Measurements from ENCODE around the gene WDTC1.
"Not testable (repeated sequence)": the region's sequence is repeated elsewhere in the genome, so short reads cannot be mapped to it uniquely, and the experiment has no call there.

The WDTC1 gene

GRCh38 chr1:27253596-27253995 is 19.2 kb downstream of the WDTC1 start:
- no peak for DNase-seq

GRCh38 chr1:27255136-27255535 is 20.7 kb downstream of the WDTC1 start:
- DNase-seq: no peak

- DNase-seq: no peak
Measured at GRCh38 chr1:27257155-27257554, 22.7 kb downstream of the WDTC1 start.

- DNase-seq: no peak
Measured at GRCh38 chr1:27258598-27258997, 24.2 kb downstream of the WDTC1 start.

- DNase-seq: no peak
Measured at GRCh38 chr1:27267153-27267552, 32.7 kb downstream of the WDTC1 start.

- DNase-seq: no peak
Measured at GRCh38 chr1:27269276-27269675, 34.8 kb downstream of the WDTC1 start.

GRCh38 chr1:27274204-27274603 is 39.8 kb downstream of the WDTC1 start:
- no peak for DNase-seq

- DNase-seq: no peak
Measured at GRCh38 chr1:27275696-27276095, 41.3 kb downstream of the WDTC1 start.

- peak; percentile 69 for DNase-seq
Measured at GRCh38 chr1:27284425-27285273, 50.2 kb downstream of the WDTC1 start.

- DNase-seq: no peak
Measured at GRCh38 chr1:27285274-27285660, 50.8 kb downstream of the WDTC1 start.

- DNase-seq: not testable (repeated sequence)
Measured at GRCh38 chr1:27285821-27286220, 51.4 kb downstream of the WDTC1 start.

GRCh38 chr1:27289125-27289524 is 54.7 kb downstream of the WDTC1 start:
- DNase-seq: not testable (repeated sequence)

- no peak for DNase-seq
Measured at GRCh38 chr1:27290581-27290980, 56.1 kb downstream of the WDTC1 start.

GRCh38 chr1:27292106-27292505 is 57.7 kb downstream of the WDTC1 start:
- DNase-seq: no peak

- DNase-seq: no peak
Measured at GRCh38 chr1:27293915-27294314, 59.5 kb downstream of the WDTC1 start.

GRCh38 chr1:27296773-27297291 is 62.4 kb downstream of the WDTC1 start:
- peak; percentile 58 for DNase-seq

- DNase-seq: no peak
Measured at GRCh38 chr1:27297903-27298302, 63.5 kb downstream of the WDTC1 start.

- DNase-seq: no peak
Measured at GRCh38 chr1:27298632-27299384, 64.4 kb downstream of the WDTC1 start.

GRCh38 chr1:27299385-27300271 is 65.2 kb downstream of the WDTC1 start:
- DNase-seq: peak; percentile 100

GRCh38 chr1:27300341-27301051 is 66.1 kb downstream of the WDTC1 start:
- DNase-seq: peak; percentile 94

GRCh38 chr1:27301052-27301422 is 66.6 kb downstream of the WDTC1 start:
- no peak for DNase-seq

- DNase-seq: no peak
Measured at GRCh38 chr1:27301582-27302199, 67.3 kb downstream of the WDTC1 start.
